Measurements from ENCODE around the gene FLNB. TPM values are rescaled to one million over a fixed set of nuclear protein-coding genes. Genes with fewer than 3 reads are reported as not detected.
A peak's percentile ranks its signal among the peaks of the same experiment; 100 is the strongest.

Gene FLNB
- total and polyA plus RNA-seq, 2 of the 13 experiments (the other 11 are each of a cell fraction or from before 2014, with no cell fraction given): 106 to 130 TPM

DNA sequence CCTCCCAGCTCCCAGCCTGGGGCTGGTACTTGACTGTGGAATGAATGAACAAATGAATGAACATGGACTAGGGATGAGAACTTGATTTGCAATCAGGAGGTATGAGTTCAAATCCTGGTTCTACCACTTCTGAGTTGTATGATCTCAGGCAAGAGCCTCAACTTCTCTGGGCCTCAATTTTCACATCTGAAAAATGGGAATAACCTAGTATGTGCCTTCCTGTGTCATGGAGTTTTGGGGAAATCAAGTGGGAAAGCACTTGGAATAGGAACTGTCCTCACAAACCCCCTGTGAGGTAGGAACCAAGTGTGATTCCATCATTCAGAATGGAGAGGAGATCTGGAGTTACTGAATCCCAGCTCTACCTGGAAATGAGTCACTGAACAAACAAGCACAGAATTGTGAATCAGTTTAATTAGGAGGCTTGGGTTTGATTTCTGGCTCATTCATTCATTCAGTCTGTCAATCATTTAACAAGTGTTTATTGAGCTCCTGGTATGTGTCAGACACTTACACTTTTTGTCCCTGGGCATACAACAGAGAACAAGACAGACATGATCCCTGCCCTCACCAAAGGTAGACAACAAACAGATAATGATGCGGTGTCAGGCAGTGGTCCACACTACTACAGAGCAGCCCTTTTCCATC is 172.8 kb downstream of the FLNB start (continued):
- peak; percentile 96; the same call in 1 of the 2 replicates for TF ChIP-seq ZNF709 (CRISPR knock-in tag; IDR thresholded peaks at IDR 0.05)
- TF ChIP-seq JUND (CRISPR knock-in tag; IDR thresholded peaks at IDR 0.05): peak; percentile 89
- peak; percentile 43; the same call in 1 of the 2 replicates for TF ChIP-seq ZGPAT (CRISPR knock-in tag; IDR thresholded peaks at IDR 0.05)
- TF ChIP-seq MLX (CRISPR knock-in tag; IDR thresholded peaks at IDR 0.05): no peak
- TF ChIP-seq PHF21A (CRISPR knock-in tag; IDR thresholded peaks at IDR 0.05): peak; percentile 52; the same call in 1 of the 2 replicates
- TF ChIP-seq, protein P1, sequence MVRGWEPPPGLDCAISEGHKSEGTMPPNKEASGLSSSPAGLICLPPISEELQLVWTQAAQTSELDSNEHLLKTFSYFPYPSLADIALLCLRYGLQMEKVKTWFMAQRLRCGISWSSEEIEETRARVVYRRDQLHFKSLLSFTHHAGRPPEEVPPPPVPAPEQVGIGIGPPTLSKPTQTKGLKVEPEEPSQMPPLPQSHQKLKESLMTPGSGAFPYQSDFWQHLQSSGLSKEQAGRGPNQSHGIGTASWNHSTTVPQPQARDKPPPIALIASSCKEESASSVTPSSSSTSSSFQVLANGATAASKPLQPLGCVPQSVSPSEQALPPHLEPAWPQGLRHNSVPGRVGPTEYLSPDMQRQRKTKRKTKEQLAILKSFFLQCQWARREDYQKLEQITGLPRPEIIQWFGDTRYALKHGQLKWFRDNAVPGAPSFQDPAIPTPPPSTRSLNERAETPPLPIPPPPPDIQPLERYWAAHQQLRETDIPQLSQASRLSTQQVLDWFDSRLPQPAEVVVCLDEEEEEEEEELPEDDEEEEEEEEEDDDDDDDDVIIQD (CRISPR knock-in tag; IDR thresholded peaks at IDR 0.05; ENCODE audit: low read depth): 0 out of 2 replicates have a peak, but pooled peaks have one; percentile 12
- TF ChIP-seq TFAP4 (IDR thresholded peaks at IDR 0.05; ENCODE audit: borderline replicate concordance, low read depth): 0 out of 2 replicates have a peak, but pooled peaks have one; percentile 23
- TF ChIP-seq, protein P2, sequence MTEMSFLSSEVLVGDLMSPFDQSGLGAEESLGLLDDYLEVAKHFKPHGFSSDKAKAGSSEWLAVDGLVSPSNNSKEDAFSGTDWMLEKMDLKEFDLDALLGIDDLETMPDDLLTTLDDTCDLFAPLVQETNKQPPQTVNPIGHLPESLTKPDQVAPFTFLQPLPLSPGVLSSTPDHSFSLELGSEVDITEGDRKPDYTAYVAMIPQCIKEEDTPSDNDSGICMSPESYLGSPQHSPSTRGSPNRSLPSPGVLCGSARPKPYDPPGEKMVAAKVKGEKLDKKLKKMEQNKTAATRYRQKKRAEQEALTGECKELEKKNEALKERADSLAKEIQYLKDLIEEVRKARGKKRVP (CRISPR knock-in tag; IDR thresholded peaks at IDR 0.05): peak in 1 of 2 experiments; percentile 34; a peak in 1 of 4 replicates
- TF ChIP-seq SOX13 (IDR thresholded peaks at IDR 0.05): no peak; the same call in 1 of the 2 replicates
- TF ChIP-seq SOX13 (CRISPR knock-in tag; conservative IDR thresholded peaks at IDR 0.05 in 1 of 2, IDR thresholded peaks at IDR 0.05 in 1 of 2): peak in 1 of 2 experiments; percentile 65; a peak in 1 of 4 replicates
- peak; percentile 94 for TF ChIP-seq ZNF629 (CRISPR knock-in tag; conservative IDR thresholded peaks at IDR 0.05)
- TF ChIP-seq, protein P3, sequence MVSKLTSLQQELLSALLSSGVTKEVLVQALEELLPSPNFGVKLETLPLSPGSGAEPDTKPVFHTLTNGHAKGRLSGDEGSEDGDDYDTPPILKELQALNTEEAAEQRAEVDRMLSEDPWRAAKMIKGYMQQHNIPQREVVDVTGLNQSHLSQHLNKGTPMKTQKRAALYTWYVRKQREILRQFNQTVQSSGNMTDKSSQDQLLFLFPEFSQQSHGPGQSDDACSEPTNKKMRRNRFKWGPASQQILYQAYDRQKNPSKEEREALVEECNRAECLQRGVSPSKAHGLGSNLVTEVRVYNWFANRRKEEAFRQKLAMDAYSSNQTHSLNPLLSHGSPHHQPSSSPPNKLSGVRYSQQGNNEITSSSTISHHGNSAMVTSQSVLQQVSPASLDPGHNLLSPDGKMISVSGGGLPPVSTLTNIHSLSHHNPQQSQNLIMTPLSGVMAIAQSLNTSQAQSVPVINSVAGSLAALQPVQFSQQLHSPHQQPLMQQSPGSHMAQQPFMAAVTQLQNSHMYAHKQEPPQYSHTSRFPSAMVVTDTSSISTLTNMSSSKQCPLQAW (CRISPR knock-in tag; IDR thresholded peaks at IDR 0.05): peak; percentile 91
- peak; percentile 79; the same call in 1 of the 2 replicates for TF ChIP-seq ZMYM3 (CRISPR knock-in tag; IDR thresholded peaks at IDR 0.05)
- peak; percentile 79 for TF ChIP-seq SAP130 (CRISPR knock-in tag; IDR thresholded peaks at IDR 0.05; ENCODE audit: low read depth)
- TF ChIP-seq U2AF1 (optimal IDR thresholded peaks at IDR 0.05; ENCODE audit: low read depth, low read length): no peak
- TF ChIP-seq TBX2 (CRISPR knock-in tag; IDR thresholded peaks at IDR 0.05; ENCODE audit: borderline replicate concordance): peak; percentile 91
- peak; percentile 47 for TF ChIP-seq FOXA1 (IDR thresholded peaks at IDR 0.05)
- TF ChIP-seq FOXA1 (CRISPR knock-in tag; IDR thresholded peaks at IDR 0.05): peak; percentile 76
- peak; percentile 60; the same call in 1 of the 2 replicates for TF ChIP-seq HMG20A (CRISPR knock-in tag; IDR thresholded peaks at IDR 0.05; ENCODE audit: borderline replicate concordance)
